H1 (cell line): ENCODE results near the gene TRAPPC2.

ENCODE experiments used
- ATF2 ChIP-seq: IDR thresholded peaks from 2 replicates; pipeline ENCODE4 v1.6.1; 2012; ENCODE audit warnings: low read length, inconsistent platforms
- CTCF ChIP-seq, 3 experiments: IDR thresholded peaks; 1 replicate in 2 of 3; 2 replicates in 1 of 3; pipeline versions ENCODE4 v1.5.1 to v1.6.1; 2011; ENCODE audit warnings: low read length in 3 of 3, mild to moderate bottlenecking in 3 of 3, inconsistent platforms in 2 of 3, low read depth in 1 of 3, moderate library complexity in 1 of 3; ENCODE audit not compliant: insufficient read depth in 1 of 3; ENCODE audit errors: control extremely low read depth in 1 of 3
- EP300 ChIP-seq, 2 experiments: IDR thresholded peaks; 1 replicate in 1 of 2; 2 replicates in 1 of 2; pipeline ENCODE4 v1.6.1; 2011 to 2012; ENCODE audit warnings: low read depth in 2 of 2, low read length in 2 of 2, mild to moderate bottlenecking in 2 of 2, borderline replicate concordance in 1 of 2, inconsistent platforms in 1 of 2, moderate library complexity in 1 of 2
- EZH2 ChIP-seq: fragments of 200-600 bp; sonication (generic); IDR thresholded peaks from 2 replicates; pipeline ENCODE4 v1.7.1; 2012; ENCODE audit warnings: low read depth, mild to moderate bottlenecking, moderate library complexity, low read length, inconsistent platforms; ENCODE audit not compliant: severe bottlenecking
- JUND ChIP-seq: IDR thresholded peaks from 2 replicates; pipeline ENCODE4 v1.6.1; 2011; ENCODE audit warnings: mild to moderate bottlenecking, improper control_type of control experiment, low read length
- MAFK ChIP-seq: IDR thresholded peaks from 2 replicates; pipeline ENCODE4 v1.6.1; 2012; ENCODE audit warnings: low read depth, mild to moderate bottlenecking, improper control_type of control experiment, low read length
- POLR2A ChIP-seq, 2 experiments: IDR thresholded peaks; 1 replicate in 1 of 2; 2 replicates in 1 of 2; pipeline ENCODE4 v1.6.1; 2011; ENCODE audit warnings: low read depth in 2 of 2, low read length in 2 of 2, mild to moderate bottlenecking in 2 of 2; ENCODE audit errors: control extremely low read depth in 1 of 2
- RAD21 ChIP-seq, 2 experiments: IDR thresholded peaks in 1 of 2; conservative IDR thresholded peaks in 1 of 2; 2 replicates each; pipeline ENCODE4 v1.6.1; 2011; ENCODE audit warnings: low read depth in 2 of 2, low read length in 2 of 2, improper control_type of control experiment in 1 of 2, inconsistent platforms in 1 of 2, mild to moderate bottlenecking in 1 of 2, moderate library complexity in 1 of 2
- RXRA ChIP-seq: IDR thresholded peaks from 2 replicates; pipeline ENCODE4 v1.6.1; 2011; ENCODE audit warnings: low read depth, mild to moderate bottlenecking, low read length, moderate library complexity; ENCODE audit not compliant: insufficient read depth

DNA sequence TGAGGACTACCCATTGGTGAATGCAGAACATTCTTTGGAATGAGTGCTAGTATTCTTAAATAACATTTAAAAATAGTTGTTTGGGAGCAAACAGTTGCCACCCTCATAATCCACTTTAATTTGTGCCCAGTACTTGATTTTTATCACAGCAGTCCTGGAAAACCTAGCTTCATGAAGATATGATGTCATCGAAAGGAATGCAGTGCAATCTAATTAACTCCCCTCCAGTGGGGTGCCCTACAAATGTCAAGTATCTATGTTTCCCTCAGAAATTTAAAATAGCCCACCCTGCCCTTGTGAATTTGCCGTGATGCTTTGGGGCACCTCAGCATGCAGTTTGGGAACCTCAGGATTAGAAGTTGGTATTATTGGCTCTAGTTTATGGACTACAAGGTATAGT is 40.1 kb downstream of the TRAPPC2 start:
- TF ChIP-seq EZH2 (no peak), RXRA (no peak), CTCF (IDR thresholded peaks at IDR 0.05; ENCODE audit: control extremely low read depth in 1 of 3, insufficient read depth in 1 of 3, low read depth in 1 of 3, low read length in 3 of 3) (no peak), POLR2A (IDR thresholded peaks at IDR 0.05; ENCODE audit: control extremely low read depth in 1 of 2, low read depth in 2 of 2, low read length in 2 of 2) (no peak), JUND (no peak), ATF2 (no peak), EP300 (IDR thresholded peaks at IDR 0.05; ENCODE audit: borderline replicate concordance in 1 of 2, low read depth in 2 of 2, low read length in 2 of 2) (no peak), MAFK (no peak), RAD21 (IDR thresholded peaks at IDR 0.05 in 1 of 2, conservative IDR thresholded peaks at IDR 0.05 in 1 of 2; ENCODE audit: low read depth in 2 of 2, low read length in 2 of 2) (no peak)
